ENCODE results near the gene FBXO3.

The FBXO3 gene

GRCh38 chr11:33704240-33705002 is 69.9 kb downstream of the FBXO3 start:
- TF ChIP-seq POLR2AphosphoS5 (IDR thresholded peaks at IDR 0.05; ENCODE audit: low read depth, low read length) (no peak), REST (IDR thresholded peaks at IDR 0.05; ENCODE audit: insufficient read depth in 1 of 2, low read depth in 2 of 2, low read length in 2 of 2) (no peak), FOXP2 (optimal IDR thresholded peaks at IDR 0.05; ENCODE audit: borderline replicate concordance, extremely low read depth, extremely low read length, insufficient read depth) (no peak)

GRCh38 chr11:33703788-33704187 is 70.5 kb downstream of the FBXO3 start:
- TF ChIP-seq REST (IDR thresholded peaks at IDR 0.05; ENCODE audit: insufficient read depth in 1 of 2, low read depth in 2 of 2, low read length in 2 of 2) = no peak
- TF ChIP-seq SIN3A (IDR thresholded peaks at IDR 0.05; ENCODE audit: borderline replicate concordance, insufficient read depth, low read length) = no peak
- TF ChIP-seq POLR2AphosphoS5 (IDR thresholded peaks at IDR 0.05; ENCODE audit: low read depth, low read length) = no peak

DNA sequence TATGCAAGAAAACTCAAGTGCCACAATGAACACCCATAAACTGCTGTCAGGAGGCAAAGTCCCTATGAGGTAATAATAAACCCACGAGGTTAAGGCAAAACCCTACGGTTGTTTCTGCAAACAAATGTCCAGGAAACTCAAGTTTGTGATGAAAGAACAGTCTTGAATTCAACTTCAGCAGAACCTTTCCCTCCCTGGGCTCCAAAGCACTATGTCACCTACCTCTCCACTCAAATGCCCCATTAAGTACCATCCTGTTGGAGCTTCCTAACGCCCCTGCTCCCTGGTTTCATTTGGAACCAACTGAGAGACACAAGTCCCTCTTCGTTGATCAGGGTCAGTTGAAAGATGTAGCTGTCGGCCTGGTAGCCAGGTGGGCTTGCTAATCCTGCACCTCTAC is 71.1 kb downstream of the FBXO3 start:
- no peak for TF ChIP-seq TAF1 (IDR thresholded peaks at IDR 0.05; ENCODE audit: borderline replicate concordance, insufficient read depth, low read length)
- TF ChIP-seq REST (IDR thresholded peaks at IDR 0.05; ENCODE audit: insufficient read depth in 1 of 2, low read depth in 2 of 2, low read length in 2 of 2) = no peak
- TF ChIP-seq FOXP2 (optimal IDR thresholded peaks at IDR 0.05; ENCODE audit: borderline replicate concordance, extremely low read depth, extremely low read length, insufficient read depth) = no peak
- no peak for TF ChIP-seq POLR2AphosphoS5 (IDR thresholded peaks at IDR 0.05; ENCODE audit: low read depth, low read length)
- no peak for TF ChIP-seq SIN3A (IDR thresholded peaks at IDR 0.05; ENCODE audit: borderline replicate concordance, insufficient read depth, low read length)

GRCh38 chr11:33701302-33702230 is 72.8 kb downstream of the FBXO3 start:
- TF ChIP-seq REST (IDR thresholded peaks at IDR 0.05; ENCODE audit: insufficient read depth in 1 of 2, low read depth in 2 of 2, low read length in 2 of 2) (no peak), SIN3A (IDR thresholded peaks at IDR 0.05; ENCODE audit: borderline replicate concordance, insufficient read depth, low read length) (no peak), POLR2AphosphoS5 (IDR thresholded peaks at IDR 0.05; ENCODE audit: low read depth, low read length) (no peak), FOXP2 (optimal IDR thresholded peaks at IDR 0.05; ENCODE audit: borderline replicate concordance, extremely low read depth, extremely low read length, insufficient read depth) (no peak), TAF1 (IDR thresholded peaks at IDR 0.05; ENCODE audit: borderline replicate concordance, insufficient read depth, low read length) (no peak)
